Choroid plexus epithelial cell (primary cell): ENCODE data around the gene FAT2.

Experiments used
- DNase-seq: peaks from one replicate; pipeline ENCODE4 v3.0.0-alpha.2; 2010; ENCODE audit warnings: low read depth
- H3K4me3 ChIP-seq: 2 replicates; pipeline ENCODE4 v1.5.1; 2011; ENCODE audit warnings: low read depth, mild to moderate bottlenecking, control low read depth, low read length, moderate library complexity
- TF ChIP-seq, protein P1 (sequence below): conservative IDR thresholded peaks from 2 replicates; pipeline ENCODE4 v1.5.1; 2011; ENCODE audit warnings: low read depth, mild to moderate bottlenecking, control low read depth, inconsistent platforms, low read length, moderate library complexity

Gene FAT2

DNA sequence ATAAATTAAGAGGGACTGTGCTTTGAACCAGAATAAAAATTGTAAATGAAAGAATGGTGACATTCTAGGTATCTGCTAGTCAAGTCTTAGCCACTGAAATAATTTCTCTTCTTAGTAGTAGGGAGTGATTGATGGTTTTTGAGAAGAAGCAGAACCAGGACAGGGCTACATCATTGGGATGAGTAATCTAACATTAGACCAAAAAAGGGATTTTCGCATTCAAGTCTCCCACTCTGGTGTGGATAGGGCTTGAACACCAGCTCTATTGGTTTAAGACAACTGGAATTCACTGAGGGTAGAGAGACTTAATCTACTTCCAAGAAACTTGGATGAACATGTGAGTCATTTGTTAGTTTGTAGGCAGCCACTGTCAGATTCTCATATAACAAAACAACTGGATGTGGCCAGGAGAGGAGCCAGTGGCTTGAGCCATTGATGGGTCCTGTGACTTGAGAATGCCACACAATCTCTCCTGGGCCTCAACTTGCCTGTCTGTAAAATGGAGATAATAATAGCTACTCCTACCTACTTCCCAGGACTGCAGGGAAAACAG, 16.6 kb downstream of the FAT2 start:
- TF ChIP-seq, protein P1, sequence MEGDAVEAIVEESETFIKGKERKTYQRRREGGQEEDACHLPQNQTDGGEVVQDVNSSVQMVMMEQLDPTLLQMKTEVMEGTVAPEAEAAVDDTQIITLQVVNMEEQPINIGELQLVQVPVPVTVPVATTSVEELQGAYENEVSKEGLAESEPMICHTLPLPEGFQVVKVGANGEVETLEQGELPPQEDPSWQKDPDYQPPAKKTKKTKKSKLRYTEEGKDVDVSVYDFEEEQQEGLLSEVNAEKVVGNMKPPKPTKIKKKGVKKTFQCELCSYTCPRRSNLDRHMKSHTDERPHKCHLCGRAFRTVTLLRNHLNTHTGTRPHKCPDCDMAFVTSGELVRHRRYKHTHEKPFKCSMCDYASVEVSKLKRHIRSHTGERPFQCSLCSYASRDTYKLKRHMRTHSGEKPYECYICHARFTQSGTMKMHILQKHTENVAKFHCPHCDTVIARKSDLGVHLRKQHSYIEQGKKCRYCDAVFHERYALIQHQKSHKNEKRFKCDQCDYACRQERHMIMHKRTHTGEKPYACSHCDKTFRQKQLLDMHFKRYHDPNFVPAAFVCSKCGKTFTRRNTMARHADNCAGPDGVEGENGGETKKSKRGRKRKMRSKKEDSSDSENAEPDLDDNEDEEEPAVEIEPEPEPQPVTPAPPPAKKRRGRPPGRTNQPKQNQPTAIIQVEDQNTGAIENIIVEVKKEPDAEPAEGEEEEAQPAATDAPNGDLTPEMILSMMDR: no peak
- DNase-seq: no peak

DNA sequence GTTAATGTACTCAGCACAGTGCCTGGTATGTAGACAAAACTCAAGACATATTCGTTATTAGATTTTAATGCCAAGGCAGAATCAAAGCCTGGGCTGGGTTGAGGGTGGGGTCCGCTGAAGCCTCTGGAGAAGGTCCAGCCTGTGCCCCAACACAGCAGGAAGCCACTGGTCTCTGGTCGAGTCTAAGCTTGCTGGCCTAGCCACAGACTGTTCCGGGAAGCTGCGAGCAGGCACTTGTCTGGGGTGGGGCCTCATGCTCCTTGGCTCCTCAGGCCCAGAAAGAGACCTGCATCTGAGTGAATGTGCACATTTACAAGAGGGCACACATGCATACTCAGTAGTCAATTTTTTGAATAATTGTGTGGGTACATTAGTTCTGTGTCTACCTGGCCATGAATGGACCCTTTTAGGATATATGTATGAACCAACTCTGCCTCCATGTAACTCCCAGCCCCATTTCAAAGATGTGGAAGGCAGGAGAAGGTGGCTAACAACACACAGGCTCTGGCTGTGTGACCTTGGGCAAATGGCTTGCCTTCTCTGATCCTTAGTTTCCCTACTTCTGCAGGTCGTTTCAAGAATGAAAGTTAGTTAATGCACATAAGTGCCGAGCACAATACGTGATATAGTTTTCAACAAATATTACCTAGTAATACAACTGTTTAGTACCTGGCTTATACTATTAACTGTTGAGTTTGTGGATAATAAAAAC, 18.3 kb downstream of the FAT2 start:
- no peak overlapping the region for H3K4me3 ChIP-seq
- DNase-seq: no peak
- TF ChIP-seq, protein P1: no peak

More for the DNA sequence above, 16.6 kb downstream of the FAT2 start:
- H3K4me3 ChIP-seq: no peak overlapping the region

DNA sequence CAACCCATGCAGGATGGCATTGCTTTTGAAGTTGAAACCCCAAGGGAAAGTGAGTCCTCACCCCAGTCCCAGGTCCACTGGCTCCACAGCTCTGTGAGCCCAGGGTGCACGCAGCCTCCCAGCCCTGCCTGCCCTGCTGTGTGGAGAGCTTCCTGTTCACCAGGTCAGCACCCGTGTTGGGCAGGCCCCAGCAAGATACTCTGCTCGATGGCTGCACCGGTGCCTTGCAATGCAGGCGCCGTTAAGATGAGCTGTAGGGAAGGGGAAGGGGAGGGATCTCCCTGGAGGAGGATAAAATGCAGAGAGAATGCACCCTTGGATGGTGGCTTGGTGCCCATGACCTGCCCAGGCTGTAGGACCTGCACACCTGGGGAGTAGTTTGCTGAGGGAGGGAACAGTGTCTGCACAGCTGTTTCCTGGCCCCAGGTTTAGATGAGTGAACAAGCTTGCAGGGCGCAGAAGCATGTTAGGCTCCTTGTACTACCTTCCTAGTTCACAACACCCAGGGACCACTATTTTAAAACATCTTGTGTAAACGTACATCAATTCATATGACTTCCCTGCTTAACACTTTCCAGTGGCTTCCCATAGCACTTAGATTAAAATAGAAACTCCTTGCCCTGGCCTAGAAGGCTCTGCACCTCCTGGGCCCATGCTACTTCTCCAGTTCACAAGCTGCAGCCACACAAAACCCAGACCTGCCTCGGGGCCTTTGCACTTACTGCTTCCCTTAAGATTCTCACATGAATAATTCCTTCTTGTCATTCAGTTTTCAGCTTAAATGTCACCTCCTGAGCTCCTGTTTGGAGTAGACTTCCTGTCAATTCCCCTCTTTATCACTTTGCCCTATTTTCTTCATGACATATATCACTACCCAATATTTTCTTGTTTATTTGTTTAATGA, 19.6 kb downstream of the FAT2 start:
- H3K4me3 ChIP-seq: no peak overlapping the region
- no peak for DNase-seq
- TF ChIP-seq, protein P1: no peak

DNA sequence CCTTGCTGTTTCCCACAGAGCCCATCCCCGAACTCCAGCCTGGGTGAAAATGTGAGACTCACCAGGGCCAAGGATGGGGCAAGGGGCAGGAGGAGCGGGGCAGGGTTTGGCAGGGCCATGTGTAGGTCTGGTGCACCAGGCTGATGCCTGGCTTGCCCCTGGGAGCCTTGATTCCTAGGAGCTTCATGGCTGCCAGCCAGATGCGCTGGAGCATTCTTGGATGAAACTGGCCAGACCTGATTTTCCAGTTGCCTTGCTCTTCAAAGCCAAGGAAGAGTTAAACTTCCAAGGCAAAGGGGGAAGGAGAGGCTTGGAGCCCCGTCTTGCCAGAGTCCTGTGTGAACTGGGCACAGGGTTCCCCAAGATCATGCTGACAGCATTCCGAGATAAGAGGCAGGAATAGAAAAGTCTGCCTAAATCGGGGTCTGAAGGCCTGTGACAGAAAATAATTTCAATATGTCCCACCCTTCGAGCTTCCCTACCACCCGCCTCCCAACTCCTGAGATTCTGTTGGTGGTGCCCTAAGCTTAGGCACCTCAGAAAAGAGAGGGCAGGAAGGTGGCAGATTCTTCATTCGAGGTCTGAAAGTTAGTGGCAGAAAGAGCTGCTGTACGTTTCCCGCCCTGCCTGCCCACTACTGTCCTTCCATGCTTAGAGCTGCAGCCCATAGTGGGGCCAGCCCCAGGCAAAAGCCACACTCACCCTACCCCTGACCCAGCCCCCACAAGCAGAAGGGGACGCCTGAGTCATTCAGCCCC, 20.4 kb downstream of the FAT2 start:
- H3K4me3 ChIP-seq: no peak overlapping the region
- TF ChIP-seq, protein P1: no peak
- no peak for DNase-seq

DNA sequence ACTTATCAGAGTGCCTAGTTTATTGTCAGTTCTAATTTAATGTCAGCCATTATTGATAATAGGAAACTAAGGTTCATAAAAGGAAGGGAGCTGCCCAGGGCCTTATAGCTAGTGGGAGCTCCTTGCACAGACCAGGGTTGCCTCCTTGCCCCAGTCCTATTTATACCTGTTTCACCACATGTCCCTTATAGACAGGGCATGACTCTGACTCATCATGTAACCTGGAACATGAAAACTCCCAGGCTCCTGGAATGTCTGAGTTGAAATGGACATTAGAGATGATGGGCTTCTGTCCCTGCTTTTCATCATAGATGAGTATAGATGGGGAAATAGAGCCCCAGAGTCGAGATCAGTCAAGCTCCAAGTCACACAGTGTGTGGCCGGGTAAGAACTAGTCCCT, 21.1 kb downstream of the FAT2 start:
- H3K4me3 ChIP-seq: no peak overlapping the region
- TF ChIP-seq, protein P1: no peak
- DNase-seq: no peak

DNA sequence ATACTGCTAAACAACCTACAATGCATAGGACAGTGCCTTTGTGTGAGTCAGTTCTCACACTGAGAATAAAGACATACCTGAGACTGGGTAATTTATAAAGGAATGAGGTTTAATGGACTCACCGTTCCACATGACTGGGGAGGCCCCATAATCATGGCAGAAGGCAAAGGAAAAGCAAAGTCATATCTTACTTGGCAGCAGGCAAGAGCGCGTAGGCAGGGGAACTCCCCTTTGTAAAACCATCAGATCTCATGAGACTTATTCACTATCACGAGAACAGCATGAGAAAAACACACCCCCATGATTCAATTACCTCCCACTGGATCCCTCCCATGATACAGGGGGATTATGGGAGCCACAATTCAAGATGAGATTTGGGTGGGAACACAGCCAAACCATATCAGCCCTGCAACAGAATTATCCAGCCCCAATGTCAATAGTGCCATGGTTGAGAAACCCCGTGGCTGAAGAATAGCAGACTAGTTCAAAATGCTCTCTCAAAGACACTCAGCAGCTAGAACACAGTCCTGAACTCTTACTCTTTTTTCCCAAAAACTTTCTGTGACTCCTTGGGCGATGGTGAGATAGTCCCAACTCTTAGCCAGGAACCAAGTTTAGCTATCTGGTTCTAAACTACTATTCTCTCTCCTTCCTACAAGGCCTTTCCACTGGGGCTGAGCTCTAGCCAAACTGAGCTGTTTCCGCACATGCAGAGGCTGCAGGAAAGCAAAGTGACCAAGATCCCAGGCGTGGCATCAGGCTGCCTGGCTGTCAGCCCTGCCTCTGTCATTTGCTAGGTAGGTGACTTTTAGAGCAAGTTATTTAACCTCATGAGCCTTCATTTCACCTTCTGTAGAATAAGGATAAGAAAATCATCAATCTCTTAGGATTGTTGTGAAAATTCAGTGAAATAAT, 21.7 kb downstream of the FAT2 start:
- TF ChIP-seq, protein P1: no peak
- peak; percentile 10 for DNase-seq
- no peak overlapping the region for H3K4me3 ChIP-seq
